HepG2 (cell line): ENCODE results near the gene GAN. TPM values are rescaled to one million over a fixed set of nuclear protein-coding genes. Genes with fewer than 3 reads are reported as not detected.

Source experiments
- ATF7-NPFF ChIP-seq: sonication (generic); formaldehyde crosslinking; IDR thresholded peaks from 2 replicates; pipeline ENCODE4 v1.8.1; 2023; ENCODE audit warnings: mild to moderate bottlenecking, low read depth, missing genetic modification reagents, moderate library complexity
- MAFG ChIP-seq: sonication (generic); formaldehyde crosslinking; IDR thresholded peaks from 2 replicates; pipeline ENCODE4 v1.5.1; 2020; ENCODE audit warnings: mild to moderate bottlenecking, missing genetic modification reagents
- NR2F1 ChIP-seq, 2 experiments: fragments of 450-650 bp in 1 of 2; formaldehyde crosslinking in 1 of 2; IDR thresholded peaks; 2 replicates each; pipeline versions ENCODE4 v1.5.0 to v1.6.1; 2016 to 2020; ENCODE audit warnings: mild to moderate bottlenecking in 1 of 2, missing compliant biosample characterization in 1 of 2, missing genetic modification reagents in 1 of 2, moderate library complexity in 1 of 2
- NRL ChIP-seq: sonication (generic); formaldehyde crosslinking; IDR thresholded peaks from 2 replicates; pipeline ENCODE4 v1.5.0; 2020; ENCODE audit warnings: missing genetic modification reagents, mild to moderate bottlenecking, moderate library complexity, borderline replicate concordance
- RBFOX2 ChIP-seq: fragments of 200-400 bp; formaldehyde crosslinking; IDR thresholded peaks from 2 replicates; pipeline ENCODE4 v1.6.1; 2017; ENCODE audit warnings: low read depth, mild to moderate bottlenecking, low read length
- ZNF101 ChIP-seq: sonication (generic); formaldehyde crosslinking; IDR thresholded peaks from 2 replicates; pipeline ENCODE4 v1.4.0; 2020; ENCODE audit warnings: mild to moderate bottlenecking, low read depth, missing genetic modification reagents, borderline replicate concordance
- ZNF543 ChIP-seq: sonication (generic); formaldehyde crosslinking; IDR thresholded peaks from 2 replicates; pipeline ENCODE4 v1.4.0; 2020; ENCODE audit warnings: mild to moderate bottlenecking, missing genetic modification reagents
- ZNF589 ChIP-seq: sonication (generic); formaldehyde crosslinking; conservative IDR thresholded peaks from 2 replicates; pipeline ENCODE4 v1.8.0; 2022; ENCODE audit warnings: mild to moderate bottlenecking, moderate library complexity, missing genetic modification reagents
- ZNF629 ChIP-seq: sonication (generic); formaldehyde crosslinking; conservative IDR thresholded peaks from 2 replicates; pipeline ENCODE4 v1.5.0; 2020; ENCODE audit warnings: missing genetic modification reagents
- ZNF788 ChIP-seq: sonication (generic); formaldehyde crosslinking; IDR thresholded peaks from 2 replicates; pipeline ENCODE4 v1.5.0; 2020; ENCODE audit warnings: mild to moderate bottlenecking, missing genetic modification reagents, borderline replicate concordance
- ZNF839 ChIP-seq: sonication (generic); formaldehyde crosslinking; IDR thresholded peaks from 2 replicates; pipeline ENCODE4 v1.4.0; 2020; ENCODE audit warnings: missing genetic modification reagents, mild to moderate bottlenecking, borderline replicate concordance
- ZSCAN22 ChIP-seq: sonication (generic); formaldehyde crosslinking; IDR thresholded peaks from 2 replicates; pipeline ENCODE4 v1.4.0; 2020; ENCODE audit warnings: mild to moderate bottlenecking, missing genetic modification reagents
- ZSCAN9 ChIP-seq: IDR thresholded peaks from 2 replicates; pipeline ENCODE4 v1.6.1; 2016; ENCODE audit warnings: borderline replicate concordance
- polyA plus RNA-seq, 8 experiments: library from polyadenylated mRNA; depleted of rRNA in 3 of 8; stranded (reverse) in 7 of 8; unstranded in 1 of 8; fragments of >200 nt; fragmentation: Illumina TruSeq in 4 of 8; extraction: Trizol in 4 of 8; gene quantifications; 2 replicates each; pipeline versions ENCODE4 v1.2.1 to v1.2.3, GENCODE V29; 2011 to 2016; ENCODE audit warnings: low read depth in 4 of 8, missing spikeins in 1 of 8, mixed read lengths in 1 of 8; ENCODE audit not compliant: insufficient read depth in 1 of 8
- total RNA-seq, 5 experiments: library from RNA; depleted of rRNA; stranded (reverse); fragments of >200 nt; fragmentation: Illumina TruSeq; extraction: Trizol; gene quantifications; 2 replicates each; pipeline ENCODE4 v1.2.3, GENCODE V29; 2016; ENCODE audit warnings: low read depth in 1 of 5
- TF ChIP-seq, protein P1 (sequence below), 2 experiments: sonication (generic) in 1 of 2; formaldehyde crosslinking in 1 of 2; IDR thresholded peaks; 2 replicates each; pipeline versions ENCODE4 v1.4.0 to v1.6.1; 2018 to 2020; ENCODE audit warnings: missing genetic modification reagents in 2 of 2, borderline replicate concordance in 1 of 2, low read depth in 1 of 2, mild to moderate bottlenecking in 1 of 2, missing biosample characterization in 1 of 2
- TF ChIP-seq, protein P2 (sequence below): IDR thresholded peaks from 2 replicates; pipeline ENCODE4 v1.6.1; 2016; ENCODE audit warnings: missing compliant biosample characterization, missing genetic modification reagents, borderline replicate concordance
- TF ChIP-seq, protein P3 (sequence below): sonication (generic); formaldehyde crosslinking; IDR thresholded peaks from 2 replicates; pipeline ENCODE4 v1.8.0; 2022; ENCODE audit warnings: missing genetic modification reagents, low read depth, mild to moderate bottlenecking, borderline replicate concordance

GAN gene
- total and polyA plus RNA-seq, 2 of the 13 experiments (the other 11 are each of a cell fraction or from before 2014, with no cell fraction given) = 4.3 to 11.0 TPM

DNA sequence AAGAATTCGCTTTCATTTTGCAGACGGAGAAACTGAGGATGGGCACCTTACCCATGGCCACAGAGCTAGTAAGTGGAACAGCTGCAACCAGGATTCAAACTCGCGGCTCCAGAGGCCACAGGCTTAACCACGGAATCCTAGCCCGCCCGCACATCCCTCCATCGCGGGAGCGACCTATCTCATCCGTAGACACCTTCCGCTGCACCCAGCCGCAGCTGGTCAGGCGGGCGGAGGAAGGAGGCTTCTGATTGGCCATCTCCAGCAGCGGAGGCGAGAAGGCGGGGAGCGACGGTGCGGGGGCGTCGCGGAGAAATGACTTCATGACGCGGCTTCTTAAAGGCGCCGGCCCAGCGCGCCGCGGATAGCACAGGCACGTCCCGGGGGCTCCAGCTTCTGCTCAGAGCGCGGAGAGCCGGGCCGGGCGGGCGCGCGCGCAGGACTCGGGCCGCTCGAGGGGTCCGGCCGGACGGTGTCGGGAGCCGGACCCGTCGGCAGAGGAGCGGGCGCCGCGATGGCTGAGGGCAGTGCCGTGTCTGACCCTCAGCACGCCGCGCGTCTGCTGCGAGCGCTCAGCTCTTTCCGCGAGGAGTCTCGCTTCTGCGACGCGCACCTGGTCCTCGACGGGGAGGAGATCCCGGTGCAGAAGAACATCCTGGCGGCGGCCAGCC is at the start of gene GAN (continued):
- TF ChIP-seq, protein P1, sequence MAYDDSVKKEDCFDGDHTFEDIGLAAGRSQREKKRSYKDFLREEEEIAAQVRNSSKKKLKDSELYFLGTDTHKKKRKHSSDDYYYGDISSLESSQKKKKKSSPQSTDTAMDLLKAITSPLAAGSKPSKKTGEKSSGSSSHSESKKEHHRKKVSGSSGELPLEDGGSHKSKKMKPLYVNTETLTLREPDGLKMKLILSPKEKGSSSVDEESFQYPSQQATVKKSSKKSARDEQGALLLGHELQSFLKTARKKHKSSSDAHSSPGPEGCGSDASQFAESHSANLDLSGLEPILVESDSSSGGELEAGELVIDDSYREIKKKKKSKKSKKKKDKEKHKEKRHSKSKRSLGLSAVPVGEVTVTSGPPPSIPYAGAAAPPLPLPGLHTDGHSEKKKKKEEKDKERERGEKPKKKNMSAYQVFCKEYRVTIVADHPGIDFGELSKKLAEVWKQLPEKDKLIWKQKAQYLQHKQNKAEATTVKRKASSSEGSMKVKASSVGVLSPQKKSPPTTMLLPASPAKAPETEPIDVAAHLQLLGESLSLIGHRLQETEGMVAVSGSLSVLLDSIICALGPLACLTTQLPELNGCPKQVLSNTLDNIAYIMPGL (CRISPR knock-in tag; IDR thresholded peaks at IDR 0.05; ENCODE audit: borderline replicate concordance in 1 of 2, low read depth in 1 of 2) = peak; percentile 88 to 91
- no peak for TF ChIP-seq MAFG (CRISPR knock-in tag)
- TF ChIP-seq, protein P2, sequence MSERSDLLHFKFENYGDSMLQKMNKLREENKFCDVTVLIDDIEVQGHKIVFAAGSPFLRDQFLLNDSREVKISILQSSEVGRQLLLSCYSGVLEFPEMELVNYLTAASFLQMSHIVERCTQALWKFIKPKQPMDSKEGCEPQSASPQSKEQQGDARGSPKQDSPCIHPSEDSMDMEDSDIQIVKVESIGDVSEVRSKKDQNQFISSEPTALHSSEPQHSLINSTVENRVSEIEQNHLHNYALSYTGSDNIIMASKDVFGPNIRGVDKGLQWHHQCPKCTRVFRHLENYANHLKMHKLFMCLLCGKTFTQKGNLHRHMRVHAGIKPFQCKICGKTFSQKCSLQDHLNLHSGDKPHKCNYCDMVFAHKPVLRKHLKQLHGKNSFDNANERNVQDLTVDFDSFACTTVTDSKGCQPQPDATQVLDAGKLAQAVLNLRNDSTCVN (CRISPR knock-in tag) = no peak
- TF ChIP-seq ZNF589 (CRISPR knock-in tag) = no peak
- TF ChIP-seq ZNF101 (CRISPR knock-in tag) = no peak; the same call in 1 of the 2 replicates
- peak; percentile 79 for TF ChIP-seq ZNF629 (CRISPR knock-in tag)
- peak; percentile 78; the same call in 1 of the 2 replicates for TF ChIP-seq NRL (CRISPR knock-in tag)
- TF ChIP-seq RBFOX2 = peak; percentile 94
- no peak for TF ChIP-seq ZSCAN9 (CRISPR knock-in tag)
- no peak; the same call in 1 of the 2 replicates for TF ChIP-seq ZNF788 (CRISPR knock-in tag)
- TF ChIP-seq, protein P3, sequence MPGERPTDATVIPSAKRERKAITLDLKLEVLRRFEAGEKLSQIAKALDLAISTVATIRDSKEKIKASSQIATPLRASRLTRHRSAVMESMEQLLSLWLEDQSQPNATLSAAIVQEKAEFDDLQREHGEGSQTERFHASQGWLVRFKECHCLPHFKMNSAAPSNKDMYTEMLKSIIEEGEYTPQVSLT (CRISPR knock-in tag) = peak; percentile 58; the same call in 1 of the 2 replicates
- peak; percentile 90 for TF ChIP-seq ATF7-NPFF (CRISPR knock-in tag)
- no peak for TF ChIP-seq ZNF839
- TF ChIP-seq ZSCAN22 = peak; percentile 30; the same call in 1 of the 2 replicates
- TF ChIP-seq ZNF543 (CRISPR knock-in tag) = no peak
- TF ChIP-seq NR2F1 (CRISPR knock-in tag; IDR thresholded peaks at IDR 0.05) = no peak
